ENCODE measurements around the gene LENG9. TPM values are rescaled to one million over a fixed set of nuclear protein-coding genes. Genes with fewer than 3 reads are reported as not detected.

LENG9 gene
- total and polyA plus RNA-seq, 7 donors = 1.7 to 3.9 (median 3.3) TPM

DNA sequence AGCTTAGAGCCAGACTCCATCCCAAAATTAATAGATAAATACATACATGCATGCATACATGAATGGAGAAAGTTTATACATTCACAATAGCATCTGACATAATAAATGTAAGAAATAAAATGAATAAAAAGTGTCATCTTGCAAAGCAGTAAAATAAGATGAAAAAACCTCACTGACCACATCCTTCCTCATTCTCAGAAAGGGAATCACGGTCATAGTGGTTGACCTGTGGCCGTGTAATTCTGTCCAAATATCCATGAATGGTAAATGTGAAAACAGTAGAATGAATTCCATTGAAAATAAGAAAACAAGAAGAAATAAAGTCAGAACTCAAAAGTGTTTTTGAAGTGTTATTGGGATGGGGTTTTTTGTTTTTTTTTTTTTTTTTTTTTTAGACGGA lies 19.3 kb upstream of the LENG9 start:
- intact Hi-C loops (cut with DNase I) = loop anchor here in 1 of 2 donors (5.0 kb wide), 1 partner anchor 194 kb away; no protein-coding TSS in a partner anchor
- peaks cover 0 to 15% (median 0%) of the 10 kb centered on the region in 3 donors for H3K27me3 ChIP-seq (ENCODE audit: insufficient read depth in 3 of 3, low read length in 2 of 3)
- 63 to 72% (median 64%) methylated on average over 3 of the region's 3 CpGs for WGBS, 3 donors
- DNase-seq (no peak), ATAC-seq (no peak)
- H3K4me3 ChIP-seq = no peak overlapping the region
- H3K4me1 ChIP-seq = no peaks in the 10 kb centered on the region
- H3K36me3 ChIP-seq (ENCODE audit: insufficient read depth in 1 of 2, low read depth in 1 of 2) = no peaks in the 10 kb centered on the region
- no peaks in the 10 kb centered on the region for H3K9me3 ChIP-seq
- TF ChIP-seq, protein P1, sequence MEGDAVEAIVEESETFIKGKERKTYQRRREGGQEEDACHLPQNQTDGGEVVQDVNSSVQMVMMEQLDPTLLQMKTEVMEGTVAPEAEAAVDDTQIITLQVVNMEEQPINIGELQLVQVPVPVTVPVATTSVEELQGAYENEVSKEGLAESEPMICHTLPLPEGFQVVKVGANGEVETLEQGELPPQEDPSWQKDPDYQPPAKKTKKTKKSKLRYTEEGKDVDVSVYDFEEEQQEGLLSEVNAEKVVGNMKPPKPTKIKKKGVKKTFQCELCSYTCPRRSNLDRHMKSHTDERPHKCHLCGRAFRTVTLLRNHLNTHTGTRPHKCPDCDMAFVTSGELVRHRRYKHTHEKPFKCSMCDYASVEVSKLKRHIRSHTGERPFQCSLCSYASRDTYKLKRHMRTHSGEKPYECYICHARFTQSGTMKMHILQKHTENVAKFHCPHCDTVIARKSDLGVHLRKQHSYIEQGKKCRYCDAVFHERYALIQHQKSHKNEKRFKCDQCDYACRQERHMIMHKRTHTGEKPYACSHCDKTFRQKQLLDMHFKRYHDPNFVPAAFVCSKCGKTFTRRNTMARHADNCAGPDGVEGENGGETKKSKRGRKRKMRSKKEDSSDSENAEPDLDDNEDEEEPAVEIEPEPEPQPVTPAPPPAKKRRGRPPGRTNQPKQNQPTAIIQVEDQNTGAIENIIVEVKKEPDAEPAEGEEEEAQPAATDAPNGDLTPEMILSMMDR (IDR thresholded peaks at IDR 0.05) = no peak
- H3K27ac ChIP-seq = no peak overlapping the region

DNA sequence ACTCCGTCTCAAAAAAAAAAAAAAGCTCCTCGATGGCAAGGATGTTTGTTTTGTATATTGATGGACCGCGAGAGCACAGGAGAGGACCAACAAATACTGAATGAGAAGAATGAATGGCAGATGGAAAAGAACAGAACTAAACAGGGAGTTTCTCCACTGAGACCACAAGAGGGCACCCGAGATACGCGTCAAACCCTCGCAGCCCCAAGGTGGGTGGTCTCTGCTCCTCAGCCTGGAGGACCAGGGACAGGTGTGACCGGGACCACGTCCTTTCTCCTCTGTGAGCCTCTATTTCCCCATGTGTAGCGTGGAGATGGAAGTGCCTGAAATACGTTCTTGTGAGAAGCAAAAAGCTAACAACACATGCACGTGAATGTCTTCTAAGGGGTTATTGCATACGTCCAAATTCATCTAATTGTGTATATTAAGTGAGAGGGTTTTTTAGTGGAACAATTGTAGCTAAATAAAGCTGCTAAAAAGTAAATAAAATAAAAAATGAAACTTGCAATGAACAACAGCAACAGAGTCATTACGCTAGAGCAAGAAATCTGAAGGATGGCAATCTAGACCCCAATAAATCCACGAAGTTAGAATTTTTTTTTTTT lies 17.9 kb upstream of the LENG9 start:
- TF ChIP-seq, protein P1 (IDR thresholded peaks at IDR 0.05) = peak; percentile 47
- Histone ChIP-seq H3K9me3 (no peaks in the 10 kb centered on the region), H3K36me3 (ENCODE audit: insufficient read depth in 1 of 2, low read depth in 1 of 2) (no peaks in the 10 kb centered on the region), H3K27ac (no peak overlapping the region), H3K27me3 (ENCODE audit: insufficient read depth in 3 of 3, low read length in 2 of 3) (peaks cover 0 to 15% (median 0%) of the 10 kb centered on the region in 3 donors), H3K4me3 (no peak overlapping the region), H3K4me1 (no peaks in the 10 kb centered on the region)
- WGBS, 3 donors = 11 to 14% (median 11%) methylated on average over 16 of the region's 16 CpGs
- DNase-seq (no peak), ATAC-seq (no peak)
- intact Hi-C loops (cut with DNase I) = loop anchor here in 1 of 2 donors (5.0 kb wide), 1 partner anchor 196 kb away; no protein-coding TSS in a partner anchor

DNA sequence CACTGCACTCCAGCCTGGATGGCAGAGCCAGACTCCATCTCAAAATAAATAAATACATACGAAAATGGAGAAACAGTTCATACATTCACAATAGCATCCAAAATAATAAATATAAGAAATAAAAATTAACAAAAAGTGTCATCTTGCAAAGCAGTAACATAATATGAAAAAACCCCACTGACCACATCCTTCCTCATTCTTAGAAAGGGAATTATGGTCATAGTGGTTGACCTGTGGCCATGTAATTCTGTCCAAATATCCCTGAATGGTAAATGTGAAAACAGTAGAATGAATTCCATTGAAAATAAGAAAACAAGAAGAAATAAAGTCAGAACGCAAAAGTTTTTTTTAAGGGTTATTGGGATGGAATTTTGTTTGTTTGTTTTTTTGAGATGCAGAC lies 16.5 kb upstream of the LENG9 start:
- H3K4me3 ChIP-seq = no peak overlapping the region
- H3K36me3 ChIP-seq (ENCODE audit: insufficient read depth in 1 of 2, low read depth in 1 of 2) = no peaks in the 10 kb centered on the region
- WGBS, 3 donors = 75 to 88% (median 84%) methylated on average over 2 of the region's 2 CpGs
- TF ChIP-seq, protein P1 (IDR thresholded peaks at IDR 0.05) = no peak
- H3K9me3 ChIP-seq = no peaks in the 10 kb centered on the region
- intact Hi-C loops (cut with DNase I) = loop anchor here in 1 of 2 donors (5.0 kb wide), 1 partner anchor 197 kb away; no protein-coding TSS in a partner anchor
- no peak overlapping the region for H3K27ac ChIP-seq
- H3K4me1 ChIP-seq = no peaks in the 10 kb centered on the region
- peaks cover 0 to 9% (median 0%) of the 10 kb centered on the region in 3 donors for H3K27me3 ChIP-seq (ENCODE audit: insufficient read depth in 3 of 3, low read length in 2 of 3)
- ATAC-seq (no peak), DNase-seq (no peak)

DNA sequence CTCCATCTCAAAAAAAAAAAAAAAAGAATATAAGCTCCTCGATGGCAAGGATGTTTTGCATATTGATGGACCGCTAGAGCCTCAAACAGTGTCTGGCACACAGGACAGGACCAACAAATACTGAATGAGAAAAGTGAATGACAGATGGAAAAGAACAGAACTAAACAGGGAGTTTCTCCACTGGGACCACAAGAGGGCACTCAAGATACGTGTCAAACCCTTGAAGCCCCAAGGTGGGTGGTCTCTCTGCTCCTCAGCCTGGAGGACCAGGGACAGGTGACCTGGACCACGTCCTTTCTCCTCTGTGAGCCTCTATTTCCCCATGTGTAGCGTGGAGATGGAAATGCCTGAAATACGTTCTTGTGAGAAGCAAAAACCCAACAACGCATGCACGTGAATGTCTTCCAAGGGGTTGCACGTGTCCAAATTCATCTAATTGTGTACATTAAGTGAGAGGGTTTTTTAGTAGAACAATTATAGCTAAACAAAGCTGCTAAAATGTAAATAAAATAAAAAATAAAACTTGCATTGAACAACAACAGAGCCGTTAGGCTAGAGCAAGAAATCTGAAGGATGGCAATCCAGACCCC lies 15.2 kb upstream of the LENG9 start:
- peaks cover 0 to 12% (median under 1%) of the 10 kb centered on the region in 3 donors for H3K27me3 ChIP-seq (ENCODE audit: insufficient read depth in 3 of 3, low read length in 2 of 3)
- no peak for ATAC-seq
- H3K36me3 ChIP-seq (ENCODE audit: insufficient read depth in 1 of 2, low read depth in 1 of 2) = no peaks in the 10 kb centered on the region
- TF ChIP-seq, protein P1 (IDR thresholded peaks at IDR 0.05) = peak; percentile 36
- no peak for DNase-seq
- no peak overlapping the region for H3K27ac ChIP-seq
- 14 to 16% (median 15%) methylated on average over 10 of the region's 10 CpGs for WGBS, 3 donors
- no peaks in the 10 kb centered on the region for H3K4me1 ChIP-seq
- intact Hi-C loops (cut with DNase I) = no loop called here
- H3K9me3 ChIP-seq = no peaks in the 10 kb centered on the region
- no peak overlapping the region for H3K4me3 ChIP-seq

All from psoas muscle (tissue), 8 donors.